ENCODE data around the gene NLE1. TPM values are rescaled to one million over a fixed set of nuclear protein-coding genes. Genes with fewer than 3 reads are reported as not detected.

The NLE1 gene
- polyA plus RNA-seq, 2 of the 4 experiments (the other 2 are of a cell fraction): 19.3 to 29.7 TPM

- TF ChIP-seq, protein P1, sequence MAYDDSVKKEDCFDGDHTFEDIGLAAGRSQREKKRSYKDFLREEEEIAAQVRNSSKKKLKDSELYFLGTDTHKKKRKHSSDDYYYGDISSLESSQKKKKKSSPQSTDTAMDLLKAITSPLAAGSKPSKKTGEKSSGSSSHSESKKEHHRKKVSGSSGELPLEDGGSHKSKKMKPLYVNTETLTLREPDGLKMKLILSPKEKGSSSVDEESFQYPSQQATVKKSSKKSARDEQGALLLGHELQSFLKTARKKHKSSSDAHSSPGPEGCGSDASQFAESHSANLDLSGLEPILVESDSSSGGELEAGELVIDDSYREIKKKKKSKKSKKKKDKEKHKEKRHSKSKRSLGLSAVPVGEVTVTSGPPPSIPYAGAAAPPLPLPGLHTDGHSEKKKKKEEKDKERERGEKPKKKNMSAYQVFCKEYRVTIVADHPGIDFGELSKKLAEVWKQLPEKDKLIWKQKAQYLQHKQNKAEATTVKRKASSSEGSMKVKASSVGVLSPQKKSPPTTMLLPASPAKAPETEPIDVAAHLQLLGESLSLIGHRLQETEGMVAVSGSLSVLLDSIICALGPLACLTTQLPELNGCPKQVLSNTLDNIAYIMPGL (CRISPR knock-in tag; IDR thresholded peaks at IDR 0.05; ENCODE audit: borderline replicate concordance): no peak
- no peak for TF ChIP-seq GATA3 (IDR thresholded peaks at IDR 0.05; ENCODE audit: borderline replicate concordance)
- no peak for TF ChIP-seq TP53 (CRISPR knock-in tag; IDR thresholded peaks at IDR 0.05)
- TF ChIP-seq RCOR1 (IDR thresholded peaks at IDR 0.05; ENCODE audit: low read depth, low read length): no peak
- TF ChIP-seq KDM1A (IDR thresholded peaks at IDR 0.05; ENCODE audit: low read depth): no peak
- TF ChIP-seq, protein P2, sequence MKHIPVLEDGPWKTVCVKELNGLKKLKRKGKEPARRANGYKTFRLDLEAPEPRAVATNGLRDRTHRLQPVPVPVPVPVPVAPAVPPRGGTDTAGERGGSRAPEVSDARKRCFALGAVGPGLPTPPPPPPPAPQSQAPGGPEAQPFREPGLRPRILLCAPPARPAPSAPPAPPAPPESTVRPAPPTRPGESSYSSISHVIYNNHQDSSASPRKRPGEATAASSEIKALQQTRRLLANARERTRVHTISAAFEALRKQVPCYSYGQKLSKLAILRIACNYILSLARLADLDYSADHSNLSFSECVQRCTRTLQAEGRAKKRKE (CRISPR knock-in tag; IDR thresholded peaks at IDR 0.05; ENCODE audit: low read depth): no peak
- TF ChIP-seq, protein P3, sequence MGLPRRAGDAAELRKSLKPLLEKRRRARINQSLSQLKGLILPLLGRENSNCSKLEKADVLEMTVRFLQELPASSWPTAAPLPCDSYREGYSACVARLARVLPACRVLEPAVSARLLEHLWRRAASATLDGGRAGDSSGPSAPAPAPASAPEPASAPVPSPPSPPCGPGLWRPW (IDR thresholded peaks at IDR 0.05): no peak
- TF ChIP-seq EP300 (IDR thresholded peaks at IDR 0.05): no peak
- no peak for TF ChIP-seq RNF2 (IDR thresholded peaks at IDR 0.05; ENCODE audit: borderline replicate concordance, low read depth)
- no peak for TF ChIP-seq PHF8 (IDR thresholded peaks at IDR 0.05; ENCODE audit: borderline replicate concordance, low read depth)
- TF ChIP-seq RAD21 (conservative IDR thresholded peaks at IDR 0.05 in 1 of 2, IDR thresholded peaks at IDR 0.05 in 1 of 2): no peak
- no peak for TF ChIP-seq JUN (IDR thresholded peaks at IDR 0.05)
These were observed 24.4 kb upstream of the NLE1 start (continued) for GRCh38 chr17:35166526-35166925.

GRCh38 chr17:35164716-35165115, 22.6 kb upstream of the NLE1 start:
- Histone ChIP-seq H3K27ac (no peak overlapping the region), H3K4me2 (no peak overlapping the region), H3K4me1 (no peaks in the 10 kb centered on the region), H3K9me3 (no peaks in the 10 kb centered on the region), H3K4me3 (no peak overlapping the region)
- ChIA-PET POLR2A (no interaction called here), CTCF (interaction anchor here (0.6 to 13.9 kb wide), 5 partner anchors 148 to 374 kb away, joined by 3 to 308 read pairs (median 4); partner anchors contain the start of gene SLFN12L)
- TF ChIP-seq CHD4 (IDR thresholded peaks at IDR 0.05; ENCODE audit: borderline replicate concordance) (no peak), SMC3 (IDR thresholded peaks at IDR 0.05) (no peak), HDAC2 (IDR thresholded peaks at IDR 0.05) (no peak), TFCP2L1 (CRISPR knock-in tag; IDR thresholded peaks at IDR 0.05) (no peak), EHF (CRISPR knock-in tag; IDR thresholded peaks at IDR 0.05) (no peak), EHMT2 (IDR thresholded peaks at IDR 0.05; ENCODE audit: low read depth) (no peak), RARB (CRISPR knock-in tag; IDR thresholded peaks at IDR 0.05) (no peak), RCOR1 (IDR thresholded peaks at IDR 0.05; ENCODE audit: low read depth, low read length) (no peak), CBX8 (IDR thresholded peaks at IDR 0.05) (no peak), ZSCAN20 (CRISPR knock-in tag; IDR thresholded peaks at IDR 0.05) (no peak), ZNF302 (CRISPR knock-in tag; IDR thresholded peaks at IDR 0.05) (no peak), FOSL2 (IDR thresholded peaks at IDR 0.05) (no peak), FOSL2 (CRISPR knock-in tag; IDR thresholded peaks at IDR 0.05) (no peak), MAX (IDR thresholded peaks at IDR 0.05) (no peak)
- TF ChIP-seq, protein P1 (CRISPR knock-in tag; IDR thresholded peaks at IDR 0.05; ENCODE audit: borderline replicate concordance): no peak
- no peak for FAIRE-seq
- no peak for DNase-seq (ENCODE audit: low read depth in 1 of 2, low spot score in 1 of 2)
- no peak for ATAC-seq
- WGBS (ENCODE audit: missing lambda C conversion rate): 19% methylated on average over 5 of the region's 5 CpGs
